ENCODE results near the gene CAMK2D. TPM values are rescaled to one million over a fixed set of nuclear protein-coding genes. Genes with fewer than 3 reads are reported as not detected.

The CAMK2D gene
- total RNA-seq, 2 donors from 2014 or later = 69.5 to 109 TPM

- no peaks in the 10 kb centered on the region for H3K9me3 ChIP-seq
- H3K27me3 ChIP-seq = no peaks in the 10 kb centered on the region
- H3K4me3 ChIP-seq = no peak overlapping the region
- intact Hi-C loops (cut with DNase I) = no loop called here
- TF ChIP-seq, protein P1, sequence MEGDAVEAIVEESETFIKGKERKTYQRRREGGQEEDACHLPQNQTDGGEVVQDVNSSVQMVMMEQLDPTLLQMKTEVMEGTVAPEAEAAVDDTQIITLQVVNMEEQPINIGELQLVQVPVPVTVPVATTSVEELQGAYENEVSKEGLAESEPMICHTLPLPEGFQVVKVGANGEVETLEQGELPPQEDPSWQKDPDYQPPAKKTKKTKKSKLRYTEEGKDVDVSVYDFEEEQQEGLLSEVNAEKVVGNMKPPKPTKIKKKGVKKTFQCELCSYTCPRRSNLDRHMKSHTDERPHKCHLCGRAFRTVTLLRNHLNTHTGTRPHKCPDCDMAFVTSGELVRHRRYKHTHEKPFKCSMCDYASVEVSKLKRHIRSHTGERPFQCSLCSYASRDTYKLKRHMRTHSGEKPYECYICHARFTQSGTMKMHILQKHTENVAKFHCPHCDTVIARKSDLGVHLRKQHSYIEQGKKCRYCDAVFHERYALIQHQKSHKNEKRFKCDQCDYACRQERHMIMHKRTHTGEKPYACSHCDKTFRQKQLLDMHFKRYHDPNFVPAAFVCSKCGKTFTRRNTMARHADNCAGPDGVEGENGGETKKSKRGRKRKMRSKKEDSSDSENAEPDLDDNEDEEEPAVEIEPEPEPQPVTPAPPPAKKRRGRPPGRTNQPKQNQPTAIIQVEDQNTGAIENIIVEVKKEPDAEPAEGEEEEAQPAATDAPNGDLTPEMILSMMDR (IDR thresholded peaks at IDR 0.05) = no peak
- DNase-seq = no peak
- peak overlapping the region; percentile 8 for H3K27ac ChIP-seq
- H3K9ac ChIP-seq (ENCODE audit: low read depth in 2 of 2, low read length in 2 of 2) = no peak overlapping the region
- H3K4me1 ChIP-seq = no peaks in the 10 kb centered on the region
- H3K36me3 ChIP-seq = no peaks in the 10 kb centered on the region
Observed at GRCh38 chr4:113447061-113447460, 314.5 kb downstream of the CAMK2D start.

DNA sequence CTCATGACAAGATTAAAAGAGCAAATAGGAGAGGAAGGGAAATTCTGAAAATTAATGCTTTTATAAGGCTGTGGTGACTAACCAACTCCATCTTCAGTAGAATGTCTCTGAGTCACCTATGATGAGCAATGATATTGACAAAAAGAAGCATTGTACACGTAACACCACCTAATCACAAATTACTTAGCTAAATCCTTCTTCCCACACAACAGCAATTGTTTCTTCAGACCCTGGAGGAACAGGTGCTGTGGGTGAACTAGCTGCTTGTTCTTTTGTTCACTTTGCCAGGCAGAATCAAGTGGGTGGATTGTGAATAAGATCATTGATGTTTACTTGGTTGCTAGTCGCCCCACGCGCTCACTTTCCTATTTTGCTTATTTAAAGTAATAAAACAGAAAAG lies 315.5 kb downstream of the CAMK2D start:
- TF ChIP-seq, protein P1 (IDR thresholded peaks at IDR 0.05) = no peak
- no peaks in the 10 kb centered on the region for H3K9me3 ChIP-seq
- peak overlapping the region; percentile 21 for H3K27ac ChIP-seq
- intact Hi-C loops (cut with DNase I) = no loop called here
- H3K36me3 ChIP-seq = no peaks in the 10 kb centered on the region
- no peak for DNase-seq
- H3K27me3 ChIP-seq = no peaks in the 10 kb centered on the region
- no peaks in the 10 kb centered on the region for H3K4me1 ChIP-seq
- no peak overlapping the region for H3K9ac ChIP-seq (ENCODE audit: low read depth in 2 of 2, low read length in 2 of 2)
- no peak overlapping the region for H3K4me3 ChIP-seq

DNA sequence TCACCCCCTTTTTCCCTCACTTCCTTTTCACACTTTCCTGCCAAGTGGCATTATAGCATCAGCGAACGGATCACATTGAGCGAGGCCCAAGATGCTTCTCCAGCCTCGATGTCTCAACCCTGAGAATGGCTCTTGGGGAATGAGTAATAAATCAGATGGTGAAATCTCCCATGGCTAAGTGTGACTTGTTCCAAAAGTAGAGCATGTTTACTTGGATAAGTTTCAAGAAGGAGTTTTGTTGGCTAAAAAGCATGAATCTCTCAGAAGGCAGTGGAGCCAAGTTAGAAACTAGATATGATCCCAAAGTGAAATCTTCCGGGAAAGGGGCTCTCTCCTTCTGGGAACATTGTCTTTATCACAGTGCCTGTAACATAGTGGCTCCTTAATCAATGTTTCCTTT lies 316.3 kb downstream of the CAMK2D start:
- no peak overlapping the region for H3K4me3 ChIP-seq
- H3K9me3 ChIP-seq = no peaks in the 10 kb centered on the region
- TF ChIP-seq, protein P1 (IDR thresholded peaks at IDR 0.05) = no peak
- intact Hi-C loops (cut with DNase I) = no loop called here
- DNase-seq = peak; percentile 24
- no peaks in the 10 kb centered on the region for H3K36me3 ChIP-seq
- H3K9ac ChIP-seq (ENCODE audit: low read depth in 2 of 2, low read length in 2 of 2) = no peak overlapping the region
- no peaks in the 10 kb centered on the region for H3K27me3 ChIP-seq
- H3K27ac ChIP-seq = peak overlapping the region; percentile 21
- no peaks in the 10 kb centered on the region for H3K4me1 ChIP-seq

DNA sequence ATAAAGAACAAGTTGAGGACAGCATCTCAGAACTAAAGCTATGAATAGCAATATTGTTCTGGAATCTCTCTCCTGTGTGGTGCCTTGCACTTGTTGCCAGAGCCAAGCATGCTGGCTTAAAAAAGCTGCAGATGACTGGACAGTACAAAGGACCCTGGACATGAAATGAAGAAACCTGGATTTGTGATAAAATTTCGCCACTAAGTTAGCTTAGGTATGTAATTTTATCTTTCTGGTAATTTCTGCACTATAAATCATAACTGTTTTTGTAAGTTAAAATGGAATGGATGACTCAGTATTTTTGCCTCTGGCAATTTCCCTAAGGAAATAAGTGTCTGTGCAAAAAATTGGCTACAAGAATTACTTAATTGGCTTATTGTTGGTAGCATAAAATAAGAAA lies 317.2 kb downstream of the CAMK2D start:
- intact Hi-C loops (cut with DNase I) = no loop called here
- Histone ChIP-seq H3K27me3 (no peaks in the 10 kb centered on the region), H3K9ac (ENCODE audit: low read depth in 2 of 2, low read length in 2 of 2) (no peak overlapping the region), H3K27ac (no peak overlapping the region), H3K9me3 (no peaks in the 10 kb centered on the region), H3K36me3 (no peaks in the 10 kb centered on the region), H3K4me3 (no peak overlapping the region), H3K4me1 (no peaks in the 10 kb centered on the region)
- no peak for DNase-seq
- TF ChIP-seq, protein P1 (IDR thresholded peaks at IDR 0.05) = no peak

DNA sequence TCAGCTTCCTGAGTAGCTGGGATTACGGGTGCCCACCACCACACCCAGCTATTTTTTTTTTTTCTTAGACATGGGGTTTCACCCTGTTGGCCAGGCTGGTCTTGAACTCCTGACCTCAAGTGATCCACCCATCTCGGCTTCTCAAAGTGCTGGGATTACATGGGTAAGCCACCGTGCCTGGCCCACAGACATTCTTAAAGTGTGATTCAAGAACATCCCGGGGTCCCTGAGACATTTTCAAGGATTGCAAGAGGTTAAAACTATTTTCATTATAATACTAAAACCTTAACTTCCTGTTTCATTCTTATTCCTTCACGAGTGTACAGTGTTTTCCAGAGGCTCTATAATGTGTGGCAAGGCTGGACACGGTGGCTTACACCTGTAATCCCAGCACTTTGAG lies 318.7 kb downstream of the CAMK2D start:
- Histone ChIP-seq H3K9me3 (no peaks in the 10 kb centered on the region), H3K4me1 (no peaks in the 10 kb centered on the region), H3K36me3 (no peaks in the 10 kb centered on the region), H3K27me3 (no peaks in the 10 kb centered on the region), H3K4me3 (no peak overlapping the region), H3K9ac (ENCODE audit: low read depth in 2 of 2, low read length in 2 of 2) (no peak overlapping the region), H3K27ac (no peak overlapping the region)
- TF ChIP-seq, protein P1 (IDR thresholded peaks at IDR 0.05) = no peak
- intact Hi-C loops (cut with DNase I) = no loop called here
- no peak for DNase-seq

DNA sequence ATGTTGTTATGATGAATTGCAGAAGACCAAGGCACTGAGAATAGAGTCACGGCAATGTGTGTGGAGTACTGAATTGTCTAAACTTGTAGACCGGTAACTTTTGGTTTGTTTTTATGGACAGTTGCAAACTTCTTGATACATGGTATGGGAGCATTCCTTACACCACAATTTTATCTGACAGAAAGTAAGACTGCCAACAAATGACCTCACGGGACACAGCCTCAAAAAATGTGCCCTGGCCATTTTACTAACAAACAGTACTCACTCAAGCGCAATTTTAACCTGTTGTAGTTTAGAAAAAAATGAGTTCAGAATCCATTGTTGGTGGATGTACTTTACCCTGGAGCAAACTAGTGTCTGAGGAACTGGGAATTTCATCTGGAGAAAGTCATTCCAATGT lies 321.2 kb downstream of the CAMK2D start:
- H3K27me3 ChIP-seq = no peaks in the 10 kb centered on the region
- H3K36me3 ChIP-seq = no peaks in the 10 kb centered on the region
- no peak for DNase-seq
- H3K4me1 ChIP-seq = no peaks in the 10 kb centered on the region
- no peak overlapping the region for H3K4me3 ChIP-seq
- no peaks in the 10 kb centered on the region for H3K9me3 ChIP-seq
- H3K27ac ChIP-seq = no peak overlapping the region
- intact Hi-C loops (cut with DNase I) = no loop called here
- H3K9ac ChIP-seq (ENCODE audit: low read depth in 2 of 2, low read length in 2 of 2) = no peak overlapping the region
- TF ChIP-seq, protein P1 (IDR thresholded peaks at IDR 0.05) = no peak

All from colonic mucosa (tissue), 4 donors.